GM21786 (cell line): ENCODE results near the gene S100A7A.
"Not testable (repeated sequence)": the region's sequence is repeated elsewhere in the genome, so short reads cannot be mapped to it uniquely, and the experiment has no call there.

Experiments used
- ATAC-seq: cut with Tn5 transposase; IDR thresholded peaks from one replicate; pipeline ENCODE4 v1.9.1; 2021; ENCODE audit not compliant: unreplicated experiment

Gene S100A7A

GRCh38 chr1:153448851-153449250 is 32.5 kb downstream of the S100A7A start:
- not testable (repeated sequence) for ATAC-seq

GRCh38 chr1:153456396-153456795 is 40.1 kb downstream of the S100A7A start:
- ATAC-seq: no peak

GRCh38 chr1:153459655-153460054 is 43.3 kb downstream of the S100A7A start:
- ATAC-seq: no peak

DNA sequence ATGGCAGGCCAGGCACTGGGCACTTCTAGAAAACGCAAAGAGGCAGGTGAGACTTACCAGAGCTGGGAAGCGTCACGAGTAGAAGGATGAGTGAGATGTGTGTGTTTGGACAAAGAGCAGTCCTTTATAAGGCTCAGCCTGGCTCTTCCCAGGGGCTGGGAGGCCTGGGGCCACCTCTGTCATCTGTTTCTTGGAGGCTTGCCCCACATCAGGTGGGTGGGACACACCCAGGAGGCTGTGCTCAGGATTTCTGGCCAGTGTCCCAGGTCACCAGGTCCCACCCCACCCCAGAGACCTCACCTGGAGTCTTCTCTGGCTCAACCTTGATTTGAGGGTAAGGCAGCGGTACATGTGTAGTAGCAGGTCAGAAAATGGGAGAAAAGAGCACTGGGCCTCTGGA is 44.2 kb downstream of the S100A7A start, which contains the start of gene S100A7:
S100A7 (minus strand) TSS at position 101 of the 400 bp plus-strand sequence. CDS start 1,638 bp downstream, outside the sequence.
- no peak for ATAC-seq

- ATAC-seq: not testable (repeated sequence)
Measured at GRCh38 chr1:153462741-153463140, 46.4 kb downstream of the S100A7A start.

DNA sequence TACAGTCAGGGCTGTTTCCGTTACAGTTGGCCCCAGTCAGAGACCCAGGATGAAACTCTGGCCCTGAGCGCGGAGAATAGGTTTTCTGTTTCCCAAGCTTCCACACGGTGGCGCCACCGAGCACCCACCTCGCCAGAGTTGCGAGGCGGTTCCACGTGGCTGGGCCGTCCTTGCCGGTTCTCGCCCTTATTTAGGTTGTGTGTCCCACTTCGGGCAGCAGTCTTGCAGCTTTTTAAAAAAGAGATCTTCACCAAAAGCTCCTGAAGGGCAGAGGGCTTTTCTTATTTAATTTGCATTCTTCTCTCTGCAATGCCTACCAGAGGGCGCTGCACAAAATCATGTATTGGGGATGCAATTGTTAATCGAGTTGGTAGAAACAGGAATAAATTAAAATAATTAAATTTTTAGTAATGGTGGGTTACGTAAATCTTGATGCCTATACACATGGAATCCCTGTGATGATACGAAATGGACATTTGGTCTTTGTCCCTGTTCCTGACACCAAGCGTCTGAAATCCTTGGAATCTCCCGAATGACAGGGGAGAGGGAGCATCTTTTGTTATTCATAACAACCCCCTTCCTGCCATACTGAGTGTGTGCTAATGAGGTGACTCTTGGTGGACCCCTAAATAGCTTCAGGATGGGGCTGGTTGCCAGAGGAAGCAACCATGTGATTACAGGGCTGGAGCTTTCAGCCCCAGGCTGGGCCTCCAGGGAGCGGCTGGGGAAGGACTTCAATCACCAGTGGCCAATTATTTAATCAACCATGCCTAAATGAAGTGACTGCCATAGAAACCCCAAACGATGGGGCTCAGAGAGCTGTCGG is 49.7 kb downstream of the S100A7A start:
- no peak for ATAC-seq

DNA sequence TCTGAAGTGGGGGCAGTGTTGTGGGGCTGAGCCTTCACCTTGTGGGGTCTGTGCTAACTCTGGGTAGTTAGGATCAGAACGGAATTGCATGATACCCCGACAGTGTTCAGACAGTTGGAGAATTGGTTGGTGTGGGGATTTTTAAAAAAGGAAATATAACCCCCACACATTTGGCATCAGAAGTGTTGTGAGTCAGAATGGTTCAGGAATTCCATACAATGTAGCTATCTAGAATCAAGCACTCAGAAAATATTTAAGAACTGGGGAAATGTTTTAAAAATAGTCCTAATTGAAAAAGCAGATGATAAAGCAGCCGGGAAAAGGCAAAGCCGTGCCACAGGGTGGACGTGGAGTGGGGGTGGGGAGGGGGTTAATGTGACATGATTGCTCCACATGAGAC is 50.6 kb downstream of the S100A7A start:
- no peak for ATAC-seq

DNA sequence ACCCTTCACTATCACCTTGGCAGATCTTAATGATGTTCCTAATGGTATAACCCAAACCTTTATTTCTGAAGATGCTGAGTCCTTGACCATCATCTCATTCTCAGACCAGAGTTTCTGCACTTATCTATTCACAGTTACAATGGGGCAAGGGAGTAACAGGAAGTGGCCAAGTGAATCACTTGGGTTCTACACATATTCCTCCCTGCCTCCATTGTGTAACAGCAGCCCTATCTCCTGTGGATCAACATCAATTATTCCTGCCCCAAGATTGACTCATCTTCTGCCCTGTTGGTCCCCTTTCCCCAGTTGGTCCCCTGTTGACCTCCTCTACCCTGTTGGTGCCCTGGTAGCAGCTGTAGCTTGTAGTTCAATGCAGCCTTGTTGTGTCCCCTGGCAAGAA is 54.4 kb downstream of the S100A7A start:
- no peak for ATAC-seq
